Endothelial cell of umbilical vein (primary cell): ENCODE data around the gene HLTF. TPM values are rescaled to one million over a fixed set of nuclear protein-coding genes. Genes with fewer than 3 reads are reported as not detected.

ENCODE experiments used
- BruUV-seq: library from RNA; stranded (reverse); fragments of 400-500 nt; replicated peaks from 2 replicates; lab custom pipeline; 2021; lab: Mats Ljungman, UMichigan
- CTCF ChIA-PET: fragments of 300-600, 350-600 bp; sonication (Branson Sonifier 250); formaldehyde crosslinking; loops from one replicate; lab custom pipeline; 2021; ENCODE audit warnings: antibody characterized with exemption, inconsistent platforms; lab: Charles Lee
- POLR2A ChIA-PET: fragments of 300-600, 350-600 bp; sonication (Branson Sonifier 250); formaldehyde crosslinking; loops from one replicate; lab custom pipeline; 2021; ENCODE audit warnings: antibody characterized with exemption, inconsistent platforms; lab: Charles Lee
- DNase-seq: peaks from one replicate; pipeline ENCODE4 v3.0.0-alpha.2; 2011; ENCODE audit warnings: low read depth, low spot score
- FAIRE-seq: peaks from 2 replicates; lab custom pipeline; 2011; peaks lifted over from hg19 to GRCh38; lab: Jason Lieb, UNC
- H2AFZ ChIP-seq: 2 replicates; pipeline ENCODE4 v1.6.0; 2012; ENCODE audit warnings: low read depth, low read length, control low read depth, inconsistent platforms
- H3K27ac ChIP-seq: 2 replicates; pipeline ENCODE4 v1.5.1; 2011; ENCODE audit warnings: low read depth, mild to moderate bottlenecking, control low read depth, low read length, moderate library complexity; ENCODE audit not compliant: insufficient read depth
- H3K27me3 ChIP-seq, 2 experiments: 2 replicates each; pipeline versions ENCODE4 v1.6.0 to v1.6.1; 2011; ENCODE audit warnings: low read length in 2 of 2, mixed read lengths in 1 of 2; ENCODE audit not compliant: control insufficient read depth in 2 of 2, insufficient read depth in 2 of 2
- H3K36me3 ChIP-seq, 2 experiments: 2 replicates in 1 of 2; 3 replicates in 1 of 2; pipeline ENCODE4 v1.5.1; 2011; ENCODE audit warnings: low read length in 2 of 2, mild to moderate bottlenecking in 1 of 2, moderate library complexity in 1 of 2; ENCODE audit not compliant: control insufficient read depth in 2 of 2, insufficient read depth in 2 of 2; ENCODE audit errors: extremely low read depth in 1 of 2
- H3K4me1 ChIP-seq: 3 replicates; pipeline ENCODE4 v1.5.1; 2011; ENCODE audit warnings: mild to moderate bottlenecking, low read length; ENCODE audit not compliant: control insufficient read depth, insufficient read depth; ENCODE audit errors: extremely low read depth
- H3K4me2 ChIP-seq: 2 replicates; pipeline ENCODE4 v1.6.1; 2011; ENCODE audit warnings: low read length, control low read depth, mixed read lengths; ENCODE audit not compliant: insufficient read depth
- H3K4me3 ChIP-seq, 3 experiments: fragments of 200-600 bp in 1 of 3; sonication (generic), shearing (Covaris generic) in 1 of 3; replicated peaks in 1 of 3; 2 replicates each; pipeline ENCODE4 v1.5.1; 2011 to 2016; ENCODE audit warnings: control low read depth in 3 of 3, low read length in 3 of 3, mild to moderate bottlenecking in 2 of 3, inconsistent platforms in 1 of 3, low read depth in 1 of 3, moderate library complexity in 1 of 3; ENCODE audit not compliant: insufficient read depth in 1 of 3
- H3K79me2 ChIP-seq: 2 replicates; pipeline ENCODE4 v1.6.0; 2012; ENCODE audit warnings: low read length, inconsistent platforms; ENCODE audit not compliant: control insufficient read depth, insufficient read depth
- H3K9ac ChIP-seq: replicated peaks from 2 replicates; pipeline ENCODE3; 2011; ENCODE audit warnings: low read length, control low read depth; ENCODE audit not compliant: insufficient read depth; ENCODE audit errors: extremely low read depth
- H3K9me1 ChIP-seq: replicated peaks from 3 replicates; pipeline ENCODE4 v1.6.0; 2011; ENCODE audit warnings: mild to moderate bottlenecking, low read length; ENCODE audit not compliant: control insufficient read depth, insufficient read depth; ENCODE audit errors: extremely low read depth
- H3K9me3 ChIP-seq: replicated peaks from 2 replicates; pipeline ENCODE4 v1.5.1; 2012; ENCODE audit warnings: low read length, inconsistent platforms; ENCODE audit not compliant: control insufficient read depth, insufficient read depth
- H4K20me1 ChIP-seq: replicated peaks from 2 replicates; pipeline ENCODE3; 2011; ENCODE audit warnings: mild to moderate bottlenecking, low read length; ENCODE audit not compliant: control insufficient read depth, insufficient read depth; ENCODE audit errors: extremely low read depth
- CTCF ChIP-seq, 2 donors: IDR thresholded peaks; 1 replicate in 1 of 2; 2 replicates in 1 of 2; pipeline ENCODE4 v1.5.1; 2011; ENCODE audit warnings: low read length in 2 of 2, mild to moderate bottlenecking in 2 of 2, moderate library complexity in 2 of 2, control low read depth in 1 of 2, inconsistent platforms in 1 of 2, low read depth in 1 of 2; ENCODE audit not compliant: insufficient read depth in 1 of 2; ENCODE audit errors: extremely low read depth in 1 of 2
- FOS ChIP-seq: IDR thresholded peaks from 2 replicates; pipeline ENCODE4 v1.6.1; 2011; ENCODE audit warnings: mild to moderate bottlenecking, low read length, moderate library complexity, borderline replicate concordance; ENCODE audit not compliant: insufficient read depth
- JUN ChIP-seq: IDR thresholded peaks from 2 replicates; pipeline ENCODE4 v1.6.1; 2011; ENCODE audit warnings: borderline replicate concordance, low read depth; ENCODE audit not compliant: insufficient read length, insufficient read depth
- MYC ChIP-seq: IDR thresholded peaks from one replicate; pipeline ENCODE4 v1.6.1; 2011; ENCODE audit warnings: mild to moderate bottlenecking, low read depth, low read length
- POLR2A ChIP-seq: IDR thresholded peaks from 2 replicates; pipeline ENCODE4 v1.6.1; 2012; ENCODE audit warnings: low read depth, mild to moderate bottlenecking, control low read depth, low read length
- POLR2AphosphoS5 ChIP-seq: IDR thresholded peaks from 2 replicates; pipeline ENCODE4 v1.6.1; 2012; ENCODE audit warnings: low read depth, mild to moderate bottlenecking, control low read depth, low read length, moderate library complexity; ENCODE audit not compliant: insufficient read depth
- dilution Hi-C: fragments of 300-500 bp; cut with MboI; formaldehyde crosslinking; loops from one replicate; pipeline ENCODE4 v1.15.0; 2019; ENCODE audit warnings: low sequenced_read_pairs; ENCODE audit not compliant: extremely low pct_ligation_motif_present
- intact Hi-C: fragments of 100-400 bp; cut with micrococcal nuclease; formaldehyde crosslinking; loops from one replicate; pipeline ENCODE4 v1.10.0; 2022
- polyA plus RNA-seq, 4 experiments: library from polyadenylated mRNA; depleted of rRNA in 3 of 4; stranded (reverse) in 3 of 4; unstranded in 1 of 4; fragments of >200 nt; gene quantifications; 2 replicates each; pipeline versions ENCODE4 v1.2.1 to v1.2.3, GENCODE V29; 2011 to 2012; ENCODE audit warnings: missing spikeins in 1 of 4
- total RNA-seq: library from RNA; stranded (reverse); gene quantifications from 2 replicates; pipeline ENCODE4 v1.2.3, GENCODE V29; 2021
- TF ChIP-seq, protein P1 (sequence below): IDR thresholded peaks from 2 replicates; pipeline ENCODE4 v1.6.1; 2011; ENCODE audit not compliant: insufficient read depth, insufficient read length

The HLTF gene
- total and polyA plus RNA-seq, 2 donors (not counting 3 experiments of a cell fraction or from before 2014, with no cell fraction given), result 8.7 to 24.6 TPM

DNA sequence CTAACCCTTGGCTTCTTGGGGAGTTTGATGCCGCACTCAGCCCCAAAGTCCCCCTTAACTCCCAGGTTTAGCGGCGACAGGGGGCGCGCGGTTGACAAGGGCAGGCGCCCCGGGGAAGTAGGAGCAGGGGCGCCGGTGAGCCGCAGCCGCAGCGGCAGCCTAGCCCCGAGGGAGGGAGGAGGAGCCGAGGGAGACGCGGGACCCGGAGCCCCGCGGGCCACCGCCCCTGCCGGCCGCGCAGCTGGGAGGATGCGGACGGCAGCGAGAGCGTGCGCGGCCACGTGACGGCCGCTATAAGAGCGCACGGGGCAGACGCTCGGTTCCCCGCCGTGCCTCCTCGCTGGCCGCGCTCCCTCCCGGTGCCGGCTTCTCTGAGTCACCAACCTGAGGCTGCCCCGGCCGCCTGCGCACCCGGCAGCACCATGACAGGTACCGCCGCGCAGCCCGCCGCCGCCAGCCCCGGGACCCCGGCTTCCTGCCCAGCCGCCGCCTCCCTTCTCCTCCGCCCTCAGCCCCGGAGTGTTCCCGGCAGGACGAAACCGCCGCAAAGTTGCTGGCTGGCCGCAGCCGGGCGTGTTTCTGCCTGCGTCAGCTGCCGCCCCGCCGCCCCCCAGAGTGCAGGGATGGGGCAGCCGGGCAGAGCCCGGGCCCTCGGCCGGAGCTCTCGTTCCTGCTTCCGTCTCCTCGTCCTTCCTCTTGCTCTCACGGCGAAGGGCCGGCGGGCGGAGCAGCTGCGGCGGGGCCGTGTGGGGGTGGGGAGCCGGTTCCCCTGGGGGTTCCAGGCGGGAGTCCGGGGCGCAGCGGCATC, 94.9 kb downstream of the HLTF start, which contains the start of gene GYG1:
TSS of gene GYG1 (plus strand) at position 322 of the 808 bp plus-strand sequence. CDS start at position 423, 101 bp downstream.
- peaks cover 12% of the 10 kb centered on the region for H3K79me2 ChIP-seq
- no peaks in the 10 kb centered on the region for H3K9me3 ChIP-seq
- ChIA-PET POLR2A (interaction anchor here (0.7 to 1.5 kb wide), 2 partner anchors 11 to 36 kb away, joined by 3 to 4 read pairs; no protein-coding TSS in a partner anchor), CTCF (interaction anchor here (1.1 to 2.0 kb wide), 7 partner anchors 9 to 51 kb away, joined by 3 to 11 read pairs (median 3); no protein-coding TSS in a partner anchor)
- intact Hi-C loops, result loop anchor here (2.0 kb wide), 2 partner anchors 29 to 95 kb away; partner anchors contain the start of gene HLTF
- H3K36me3 ChIP-seq, result peaks cover under 1 to 6% of the 10 kb centered on the region in 2 experiments
- peaks cover 9% of the 10 kb centered on the region for H3K4me1 ChIP-seq
- dilution Hi-C loops, result no loop called here
- peak within 1 kb of the TSS; percentile 99 for H2AFZ ChIP-seq
- H3K4me2 ChIP-seq, result peak within 1 kb of the TSS; percentile 88
- BruUV-seq, result no TSS peak
- H3K27ac ChIP-seq, result peak within 1 kb of the TSS; percentile 30
- H3K9me1 ChIP-seq, result no peaks in the 10 kb centered on the region
- peak; percentile 83 for FAIRE-seq
- H3K9ac ChIP-seq, result peak within 1 kb of the TSS; percentile 83
- H3K4me3 ChIP-seq, result peak within 1 kb of the TSS; percentile 61 to 88 (median 66)
- H3K27me3 ChIP-seq, result no peaks in the 10 kb centered on the region
- peak; percentile 85 for DNase-seq
- no peak for TF ChIP-seq JUN
- TF ChIP-seq POLR2A, result peak; percentile 95
- TF ChIP-seq MYC, result no peak
- TF ChIP-seq CTCF (IDR thresholded peaks at IDR 0.05; ENCODE audit: extremely low read depth in 1 of 2, insufficient read depth in 1 of 2, low read depth in 1 of 2, low read length in 2 of 2), result peak; percentile 8 to 10
- TF ChIP-seq, protein P1, sequence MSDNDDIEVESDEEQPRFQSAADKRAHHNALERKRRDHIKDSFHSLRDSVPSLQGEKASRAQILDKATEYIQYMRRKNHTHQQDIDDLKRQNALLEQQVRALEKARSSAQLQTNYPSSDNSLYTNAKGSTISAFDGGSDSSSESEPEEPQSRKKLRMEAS, result peak; percentile 90
- peak; percentile 98 for TF ChIP-seq POLR2AphosphoS5
- peak; percentile 59 for TF ChIP-seq FOS
- H4K20me1 ChIP-seq, result no peaks in the 10 kb centered on the region
